Measurements from ENCODE around the gene ACOT8.

Gene ACOT8

GRCh38 chr20:45857882-45858216 is 657 bp upstream of the ACOT8 start:
- in situ Hi-C loops (cut with HindIII; ENCODE audit: low sequenced_read_pairs), result no loop called here

- in situ Hi-C loops (cut with HindIII; ENCODE audit: low sequenced_read_pairs), result no loop called here
These were observed 3.7 kb downstream of the ACOT8 start for GRCh38 chr20:45853484-45853883.

- in situ Hi-C loops (cut with HindIII; ENCODE audit: low sequenced_read_pairs), result no loop called here
These were observed 4.9 kb downstream of the ACOT8 start for GRCh38 chr20:45852326-45852725.

GRCh38 chr20:45851501-45851900 is 5.7 kb downstream of the ACOT8 start:
- in situ Hi-C loops (cut with HindIII; ENCODE audit: low sequenced_read_pairs), result no loop called here

- in situ Hi-C loops (cut with HindIII; ENCODE audit: low sequenced_read_pairs), result no loop called here
These were observed 6.3 kb downstream of the ACOT8 start for GRCh38 chr20:45850926-45851325.

GRCh38 chr20:45850238-45850637 is 7.0 kb downstream of the ACOT8 start:
- in situ Hi-C loops (cut with HindIII; ENCODE audit: low sequenced_read_pairs), result no loop called here

DNA sequence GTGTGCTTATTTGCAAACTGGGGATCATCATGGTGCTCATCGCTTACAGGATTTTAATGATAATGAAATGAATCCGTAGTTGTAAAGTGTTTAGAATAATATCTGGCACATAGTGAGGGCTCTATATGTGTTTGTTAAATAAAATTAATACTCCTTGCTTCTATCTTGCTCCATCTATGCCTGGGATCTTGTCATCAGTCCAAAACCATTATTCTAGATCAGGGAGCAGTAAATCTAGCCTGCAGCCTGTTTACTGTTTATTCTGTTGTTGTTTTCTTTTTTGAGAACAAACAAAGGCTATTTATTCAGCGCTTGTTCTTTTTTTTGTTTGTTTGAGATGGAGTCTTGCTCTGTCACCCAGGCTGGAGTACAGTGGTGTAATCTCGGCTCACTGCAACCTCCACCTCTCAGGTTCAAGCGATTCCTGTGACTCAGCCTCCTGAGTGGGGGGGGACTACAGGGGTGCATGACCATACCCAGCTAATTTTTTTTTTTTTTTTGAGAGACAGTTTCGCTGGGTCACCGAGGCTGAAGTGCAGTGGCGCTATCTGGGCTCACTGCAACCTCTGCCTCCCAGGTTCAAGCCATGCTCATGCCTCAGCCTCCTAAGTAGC is 8.1 kb downstream of the ACOT8 start:
- in situ Hi-C loops (cut with HindIII; ENCODE audit: low sequenced_read_pairs), result no loop called here

DNA sequence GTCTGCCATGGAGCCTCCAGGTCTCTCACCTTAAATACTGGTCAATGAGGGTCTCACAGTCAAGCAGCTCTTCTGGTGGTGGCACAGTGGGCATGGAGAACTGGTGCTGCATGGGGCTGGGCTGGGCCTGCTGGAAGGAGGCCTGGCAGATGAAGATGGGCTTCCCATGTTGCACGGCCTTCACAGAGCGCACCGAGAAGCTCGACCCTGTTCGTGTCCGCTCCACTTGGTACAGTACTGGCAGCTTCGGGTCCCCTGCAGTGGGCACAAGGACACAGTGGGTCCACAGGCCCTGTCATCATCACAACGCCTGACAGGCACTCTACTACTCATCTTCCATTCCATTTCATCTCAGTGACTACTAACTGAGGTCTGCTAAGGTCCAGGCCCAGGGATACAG is 8.8 kb downstream of the ACOT8 start:
- in situ Hi-C loops (cut with HindIII; ENCODE audit: low sequenced_read_pairs), result no loop called here

DNA sequence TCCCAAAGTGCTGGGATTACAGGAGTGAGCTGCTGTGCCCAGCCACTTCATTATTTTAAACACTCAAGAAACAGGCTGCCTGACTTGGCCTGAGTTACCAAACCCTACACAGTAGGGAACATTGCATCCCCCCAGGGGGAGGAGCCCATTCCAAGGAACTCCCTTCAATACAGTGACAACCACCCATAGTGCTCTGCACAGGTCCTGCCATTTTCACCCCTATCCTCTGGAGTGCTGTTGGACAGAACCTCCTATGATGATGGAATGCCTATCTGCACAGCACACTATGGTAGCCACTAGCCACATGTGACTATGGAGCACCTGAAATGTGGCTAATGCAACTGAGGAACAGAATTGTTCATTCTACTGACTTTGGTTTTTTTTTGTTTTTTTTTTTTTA is 11.7 kb downstream of the ACOT8 start:
- in situ Hi-C loops (cut with HindIII; ENCODE audit: low sequenced_read_pairs), result no loop called here

GRCh38 chr20:45843506-45843905 is 13.7 kb downstream of the ACOT8 start:
- in situ Hi-C loops (cut with HindIII; ENCODE audit: low sequenced_read_pairs), result no loop called here

GRCh38 chr20:45842169-45842812 is 14.9 kb downstream of the ACOT8 start:
- in situ Hi-C loops (cut with HindIII; ENCODE audit: low sequenced_read_pairs), result no loop called here

DNA sequence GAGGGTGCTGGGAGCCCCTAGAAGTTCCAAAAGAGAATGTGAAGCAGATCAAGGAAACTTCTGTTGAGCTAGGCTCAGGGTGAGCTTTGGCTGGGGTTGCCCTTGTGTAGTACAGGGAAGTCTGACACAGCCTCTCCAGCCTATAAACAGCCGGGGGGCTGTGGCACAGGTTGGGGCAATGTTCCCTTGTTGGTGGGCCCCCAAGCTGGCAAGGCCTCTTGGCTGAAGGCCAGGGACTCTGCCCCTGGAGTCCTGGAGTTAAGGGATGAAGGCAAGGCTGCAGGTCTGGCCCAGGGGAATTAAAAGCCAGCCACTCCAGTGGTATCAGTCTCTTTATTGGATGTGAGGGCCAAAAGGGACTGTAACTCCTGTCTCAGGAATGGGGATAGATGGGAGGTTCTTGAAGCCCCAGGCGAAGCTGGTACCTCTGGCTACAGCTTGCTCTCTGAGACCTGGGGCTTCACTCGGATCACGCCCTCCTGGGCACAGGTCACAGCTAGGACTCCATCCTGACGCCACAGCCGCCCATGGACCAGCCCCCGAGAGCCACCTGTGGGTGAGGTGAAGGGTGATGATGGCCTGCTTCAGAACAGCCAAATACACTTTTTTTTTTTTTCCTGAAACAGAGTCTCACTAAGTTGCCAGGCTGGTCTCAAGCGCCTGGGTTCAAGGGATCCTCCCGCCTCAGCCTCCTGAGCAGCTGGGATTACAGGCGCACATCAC is 15.6 kb downstream of the ACOT8 start:
- in situ Hi-C loops (cut with HindIII; ENCODE audit: low sequenced_read_pairs), result no loop called here

GRCh38 chr20:45840700-45841198 is 16.4 kb downstream of the ACOT8 start:
- in situ Hi-C loops (cut with HindIII; ENCODE audit: low sequenced_read_pairs), result no loop called here

- in situ Hi-C loops (cut with HindIII; ENCODE audit: low sequenced_read_pairs), result no loop called here
These were observed 20.4 kb downstream of the ACOT8 start for GRCh38 chr20:45836841-45837240.

GRCh38 chr20:45835825-45836224 is 21.4 kb downstream of the ACOT8 start:
- in situ Hi-C loops (cut with HindIII; ENCODE audit: low sequenced_read_pairs), result no loop called here

- in situ Hi-C loops (cut with HindIII; ENCODE audit: low sequenced_read_pairs), result no loop called here
These were observed 21.8 kb downstream of the ACOT8 start for GRCh38 chr20:45835329-45835765.

GRCh38 chr20:45834797-45835161 is 22.4 kb downstream of the ACOT8 start:
- in situ Hi-C loops (cut with HindIII; ENCODE audit: low sequenced_read_pairs), result no loop called here

- in situ Hi-C loops (cut with HindIII; ENCODE audit: low sequenced_read_pairs), result no loop called here
These were observed 23.1 kb downstream of the ACOT8 start for GRCh38 chr20:45833883-45834796.

GRCh38 chr20:45833030-45833882 is 23.9 kb downstream of the ACOT8 start, which contains the start of gene SNX21:
Gene SNX21, plus strand, starts transcription at chr20:45833799. Its CDS starts 121 bp downstream, at chr20:45833920.
- in situ Hi-C loops (cut with HindIII; ENCODE audit: low sequenced_read_pairs), result no loop called here

- in situ Hi-C loops (cut with HindIII; ENCODE audit: low sequenced_read_pairs), result no loop called here
These were observed 24.6 kb downstream of the ACOT8 start for GRCh38 chr20:45832619-45833018.

All from DLD1 (cell line).